Measurements from ENCODE around the gene SLC9A3.

GRCh38 chr5:452978-453710 lies 71.1 kb downstream of the SLC9A3 start:
- TF ChIP-seq PBX2 (CRISPR knock-in tag; IDR thresholded peaks at IDR 0.05) (no peak), YY1 (IDR thresholded peaks at IDR 0.05; ENCODE audit: insufficient read depth, insufficient replicate concordance, low read depth, low read length) (no peak), SAFB2 (CRISPR knock-in tag; IDR thresholded peaks at IDR 0.05; ENCODE audit: borderline replicate concordance, low read depth) (no peak), ZNF143 (CRISPR knock-in tag; IDR thresholded peaks at IDR 0.05) (no peak), SP1 (IDR thresholded peaks at IDR 0.05) (no peak), SP1 (CRISPR knock-in tag; IDR thresholded peaks at IDR 0.05) (no peak), CTCF (CRISPR knock-in tag; IDR thresholded peaks at IDR 0.05) (no peak)

All from HepG2 (cell line).